WTC11 (cell line): ENCODE measurements around the gene SH3GL3.

ENCODE experiments used
- CREM ChIP-seq: sonication (generic); formaldehyde crosslinking; IDR thresholded peaks from 2 replicates; pipeline ENCODE4 v1.8.1; 2022; ENCODE audit warnings: mild to moderate bottlenecking, missing genetic modification reagents, moderate library complexity
- ETV6 ChIP-seq: sonication (generic); formaldehyde crosslinking; IDR thresholded peaks from 2 replicates; pipeline ENCODE4 v1.8.1; 2022; ENCODE audit warnings: mild to moderate bottlenecking, missing genetic modification reagents
- FOXK1 ChIP-seq: sonication (generic); formaldehyde crosslinking; IDR thresholded peaks from 2 replicates; pipeline ENCODE4 v1.8.0; 2022; ENCODE audit warnings: mild to moderate bottlenecking, moderate library complexity, missing genetic modification reagents
- JUN ChIP-seq: sonication (generic); formaldehyde crosslinking; IDR thresholded peaks from 2 replicates; pipeline ENCODE4 v1.8.0; 2023; ENCODE audit warnings: mild to moderate bottlenecking, missing genetic modification reagents
- SMAD3 ChIP-seq: sonication (generic); formaldehyde crosslinking; IDR thresholded peaks from 2 replicates; pipeline ENCODE4 v1.8.0; 2022; ENCODE audit warnings: missing genetic modification reagents, mild to moderate bottlenecking, borderline replicate concordance
- ZNF263 ChIP-seq: sonication (generic); formaldehyde crosslinking; IDR thresholded peaks from 2 replicates; pipeline ENCODE4 v1.8.1; 2022; ENCODE audit warnings: low read depth, mild to moderate bottlenecking, moderate library complexity, missing genetic modification reagents
- TF ChIP-seq, protein P1 (sequence below): sonication (generic); formaldehyde crosslinking; IDR thresholded peaks from 2 replicates; pipeline ENCODE4 v1.8.1; 2023; ENCODE audit warnings: mild to moderate bottlenecking, moderate library complexity, missing genetic modification reagents
- TF ChIP-seq, protein P2 (sequence below): fragments of 200-600 bp; IDR thresholded peaks from 2 replicates; pipeline ENCODE4 v1.8.0; 2022; ENCODE audit warnings: antibody characterized with exemption
- TF ChIP-seq, protein P3 (sequence below): fragments of 250-450 bp; sonication (Bioruptor Pico); conservative IDR thresholded peaks from 2 replicates; pipeline ENCODE4 v1.9.0; 2021; ENCODE audit warnings: mild to moderate bottlenecking
- TF ChIP-seq, protein P4 (sequence below): sonication (generic); formaldehyde crosslinking; IDR thresholded peaks from 2 replicates; pipeline ENCODE4 v1.8.1; 2022; ENCODE audit warnings: low read depth, mild to moderate bottlenecking, moderate library complexity, missing genetic modification reagents, borderline replicate concordance
- TF ChIP-seq, protein P5 (sequence below): sonication (generic); formaldehyde crosslinking; IDR thresholded peaks from 2 replicates; pipeline ENCODE4 v1.8.0; 2023; ENCODE audit warnings: missing genetic modification reagents, mild to moderate bottlenecking, borderline replicate concordance

DNA sequence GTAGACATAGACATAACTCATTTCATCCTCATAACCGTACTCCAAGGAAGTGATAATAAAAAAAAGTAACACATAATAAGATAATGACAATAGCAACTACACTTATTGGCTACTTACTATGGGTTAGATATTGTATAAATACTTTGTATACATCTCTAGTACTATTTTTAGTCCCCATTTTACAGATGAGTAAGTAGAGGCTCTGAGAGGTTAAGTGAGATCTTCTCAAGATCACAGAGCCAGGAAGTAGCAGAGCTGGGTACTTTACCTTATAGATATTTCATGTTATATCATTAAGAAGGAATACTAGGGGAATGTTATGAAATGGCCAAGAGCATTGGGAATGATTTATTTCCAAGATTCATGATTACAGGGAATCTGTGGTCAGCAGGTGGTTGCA lies 157.4 kb downstream of the SH3GL3 start:
- TF ChIP-seq, protein P1, sequence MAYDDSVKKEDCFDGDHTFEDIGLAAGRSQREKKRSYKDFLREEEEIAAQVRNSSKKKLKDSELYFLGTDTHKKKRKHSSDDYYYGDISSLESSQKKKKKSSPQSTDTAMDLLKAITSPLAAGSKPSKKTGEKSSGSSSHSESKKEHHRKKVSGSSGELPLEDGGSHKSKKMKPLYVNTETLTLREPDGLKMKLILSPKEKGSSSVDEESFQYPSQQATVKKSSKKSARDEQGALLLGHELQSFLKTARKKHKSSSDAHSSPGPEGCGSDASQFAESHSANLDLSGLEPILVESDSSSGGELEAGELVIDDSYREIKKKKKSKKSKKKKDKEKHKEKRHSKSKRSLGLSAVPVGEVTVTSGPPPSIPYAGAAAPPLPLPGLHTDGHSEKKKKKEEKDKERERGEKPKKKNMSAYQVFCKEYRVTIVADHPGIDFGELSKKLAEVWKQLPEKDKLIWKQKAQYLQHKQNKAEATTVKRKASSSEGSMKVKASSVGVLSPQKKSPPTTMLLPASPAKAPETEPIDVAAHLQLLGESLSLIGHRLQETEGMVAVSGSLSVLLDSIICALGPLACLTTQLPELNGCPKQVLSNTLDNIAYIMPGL (CRISPR knock-in tag): no peak
- TF ChIP-seq, protein P2, sequence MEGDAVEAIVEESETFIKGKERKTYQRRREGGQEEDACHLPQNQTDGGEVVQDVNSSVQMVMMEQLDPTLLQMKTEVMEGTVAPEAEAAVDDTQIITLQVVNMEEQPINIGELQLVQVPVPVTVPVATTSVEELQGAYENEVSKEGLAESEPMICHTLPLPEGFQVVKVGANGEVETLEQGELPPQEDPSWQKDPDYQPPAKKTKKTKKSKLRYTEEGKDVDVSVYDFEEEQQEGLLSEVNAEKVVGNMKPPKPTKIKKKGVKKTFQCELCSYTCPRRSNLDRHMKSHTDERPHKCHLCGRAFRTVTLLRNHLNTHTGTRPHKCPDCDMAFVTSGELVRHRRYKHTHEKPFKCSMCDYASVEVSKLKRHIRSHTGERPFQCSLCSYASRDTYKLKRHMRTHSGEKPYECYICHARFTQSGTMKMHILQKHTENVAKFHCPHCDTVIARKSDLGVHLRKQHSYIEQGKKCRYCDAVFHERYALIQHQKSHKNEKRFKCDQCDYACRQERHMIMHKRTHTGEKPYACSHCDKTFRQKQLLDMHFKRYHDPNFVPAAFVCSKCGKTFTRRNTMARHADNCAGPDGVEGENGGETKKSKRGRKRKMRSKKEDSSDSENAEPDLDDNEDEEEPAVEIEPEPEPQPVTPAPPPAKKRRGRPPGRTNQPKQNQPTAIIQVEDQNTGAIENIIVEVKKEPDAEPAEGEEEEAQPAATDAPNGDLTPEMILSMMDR: no peak
- no peak for TF ChIP-seq SMAD3 (CRISPR knock-in tag)
- TF ChIP-seq ZNF263 (CRISPR knock-in tag): no peak
- TF ChIP-seq FOXK1 (CRISPR knock-in tag): no peak
- TF ChIP-seq, protein P3, sequence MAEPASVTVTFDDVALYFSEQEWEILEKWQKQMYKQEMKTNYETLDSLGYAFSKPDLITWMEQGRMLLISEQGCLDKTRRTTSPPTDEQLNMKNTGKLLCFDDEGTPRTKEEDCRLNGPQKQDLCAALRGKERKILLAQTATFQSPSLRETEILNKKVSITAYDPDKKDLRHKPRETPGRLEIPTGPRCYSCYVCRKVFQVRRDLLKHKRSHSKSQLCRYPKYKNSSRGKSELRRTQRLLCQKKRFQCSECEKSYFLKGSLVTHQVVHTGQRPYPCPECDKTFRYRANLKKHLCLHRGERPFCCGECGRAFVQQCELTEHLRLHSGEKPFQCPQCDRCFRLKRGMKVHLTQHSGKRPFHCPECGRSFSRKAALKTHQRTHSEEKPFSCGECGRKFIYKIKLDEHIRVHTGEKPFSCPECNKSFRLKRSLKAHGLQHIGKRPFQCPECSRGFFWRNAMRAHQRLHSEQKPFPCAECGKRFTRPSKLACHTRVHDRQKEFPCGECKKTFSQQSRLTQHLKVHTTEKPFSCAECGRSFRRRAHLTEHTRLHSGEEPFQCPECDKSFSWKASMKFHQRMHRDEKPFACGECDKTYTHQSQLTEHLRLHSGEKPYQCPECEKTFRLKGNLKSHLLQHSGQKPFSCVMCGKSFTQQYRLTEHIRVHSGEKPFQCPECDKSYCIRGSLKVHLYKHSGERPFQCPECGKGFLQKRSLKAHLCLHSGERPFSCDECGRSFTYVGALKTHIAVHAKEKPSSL: no peak
- TF ChIP-seq ETV6 (CRISPR knock-in tag): no peak
- TF ChIP-seq, protein P4, sequence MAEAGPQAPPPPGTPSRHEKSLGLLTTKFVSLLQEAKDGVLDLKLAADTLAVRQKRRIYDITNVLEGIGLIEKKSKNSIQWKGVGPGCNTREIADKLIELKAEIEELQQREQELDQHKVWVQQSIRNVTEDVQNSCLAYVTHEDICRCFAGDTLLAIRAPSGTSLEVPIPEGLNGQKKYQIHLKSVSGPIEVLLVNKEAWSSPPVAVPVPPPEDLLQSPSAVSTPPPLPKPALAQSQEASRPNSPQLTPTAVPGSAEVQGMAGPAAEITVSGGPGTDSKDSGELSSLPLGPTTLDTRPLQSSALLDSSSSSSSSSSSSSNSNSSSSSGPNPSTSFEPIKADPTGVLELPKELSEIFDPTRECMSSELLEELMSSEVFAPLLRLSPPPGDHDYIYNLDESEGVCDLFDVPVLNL (CRISPR knock-in tag): no peak
- TF ChIP-seq, protein P5, sequence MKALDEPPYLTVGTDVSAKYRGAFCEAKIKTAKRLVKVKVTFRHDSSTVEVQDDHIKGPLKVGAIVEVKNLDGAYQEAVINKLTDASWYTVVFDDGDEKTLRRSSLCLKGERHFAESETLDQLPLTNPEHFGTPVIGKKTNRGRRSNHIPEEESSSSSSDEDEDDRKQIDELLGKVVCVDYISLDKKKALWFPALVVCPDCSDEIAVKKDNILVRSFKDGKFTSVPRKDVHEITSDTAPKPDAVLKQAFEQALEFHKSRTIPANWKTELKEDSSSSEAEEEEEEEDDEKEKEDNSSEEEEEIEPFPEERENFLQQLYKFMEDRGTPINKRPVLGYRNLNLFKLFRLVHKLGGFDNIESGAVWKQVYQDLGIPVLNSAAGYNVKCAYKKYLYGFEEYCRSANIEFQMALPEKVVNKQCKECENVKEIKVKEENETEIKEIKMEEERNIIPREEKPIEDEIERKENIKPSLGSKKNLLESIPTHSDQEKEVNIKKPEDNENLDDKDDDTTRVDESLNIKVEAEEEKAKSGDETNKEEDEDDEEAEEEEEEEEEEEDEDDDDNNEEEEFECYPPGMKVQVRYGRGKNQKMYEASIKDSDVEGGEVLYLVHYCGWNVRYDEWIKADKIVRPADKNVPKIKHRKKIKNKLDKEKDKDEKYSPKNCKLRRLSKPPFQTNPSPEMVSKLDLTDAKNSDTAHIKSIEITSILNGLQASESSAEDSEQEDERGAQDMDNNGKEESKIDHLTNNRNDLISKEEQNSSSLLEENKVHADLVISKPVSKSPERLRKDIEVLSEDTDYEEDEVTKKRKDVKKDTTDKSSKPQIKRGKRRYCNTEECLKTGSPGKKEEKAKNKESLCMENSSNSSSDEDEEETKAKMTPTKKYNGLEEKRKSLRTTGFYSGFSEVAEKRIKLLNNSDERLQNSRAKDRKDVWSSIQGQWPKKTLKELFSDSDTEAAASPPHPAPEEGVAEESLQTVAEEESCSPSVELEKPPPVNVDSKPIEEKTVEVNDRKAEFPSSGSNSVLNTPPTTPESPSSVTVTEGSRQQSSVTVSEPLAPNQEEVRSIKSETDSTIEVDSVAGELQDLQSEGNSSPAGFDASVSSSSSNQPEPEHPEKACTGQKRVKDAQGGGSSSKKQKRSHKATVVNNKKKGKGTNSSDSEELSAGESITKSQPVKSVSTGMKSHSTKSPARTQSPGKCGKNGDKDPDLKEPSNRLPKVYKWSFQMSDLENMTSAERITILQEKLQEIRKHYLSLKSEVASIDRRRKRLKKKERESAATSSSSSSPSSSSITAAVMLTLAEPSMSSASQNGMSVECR (CRISPR knock-in tag): no peak
- no peak for TF ChIP-seq CREM (CRISPR knock-in tag)
- TF ChIP-seq JUN (CRISPR knock-in tag): no peak
